HEK293 (cell line): ENCODE measurements around the gene GLO1.

Experiments
- CTCF ChIA-PET: fragments of 350-600 bp; formaldehyde crosslinking; extraction: SDS; loops from one replicate; lab custom pipeline; 2021; ENCODE audit warnings: antibody characterized with exemption; lab: Yijun Ruan, JAX
- POLR2A ChIA-PET: fragments of 300-600 bp; formaldehyde crosslinking; extraction: SDS; loops from one replicate; lab custom pipeline; 2020; ENCODE audit warnings: antibody characterized with exemption, inconsistent platforms; lab: Yijun Ruan, JAX
- H3K27ac ChIP-seq: fragments of 200-500 bp; sonication (Bioruptor generic); 2 replicates; pipeline ENCODE4 v1.5.1; 2014; ENCODE audit warnings: low read depth, low read length, control low read depth, inconsistent platforms; ENCODE audit errors: extremely low read depth
- H3K36me3 ChIP-seq, 2 experiments: fragments of 200-500 bp in 1 of 2; sonication (Bioruptor generic) in 1 of 2; 1 replicate in 1 of 2; 2 replicates in 1 of 2; pipeline ENCODE4 v1.5.1; 2014 to 2017; ENCODE audit warnings: inconsistent platforms in 2 of 2, low read length in 2 of 2; ENCODE audit not compliant: control insufficient read depth in 2 of 2, insufficient read depth in 1 of 2
- H3K4me1 ChIP-seq: fragments of 200-500 bp; sonication (Bioruptor generic); 2 replicates; pipeline ENCODE4 v1.5.1; 2014; ENCODE audit warnings: mild to moderate bottlenecking, low read length, inconsistent platforms; ENCODE audit not compliant: control insufficient read depth, insufficient read depth
- H3K4me3 ChIP-seq: 2 replicates; pipeline ENCODE4 v1.5.1; 2011; ENCODE audit warnings: low read depth, mild to moderate bottlenecking, control low read depth, low read length, moderate library complexity
- H3K9me3 ChIP-seq: fragments of 200-500 bp; sonication (Bioruptor generic); 2 replicates; pipeline ENCODE4 v1.5.1; 2014; ENCODE audit warnings: low read depth, low read length, inconsistent platforms; ENCODE audit not compliant: control insufficient read depth, insufficient read depth
- KLF8 ChIP-seq: fragments of 450-650 bp; formaldehyde crosslinking; IDR thresholded peaks from 2 replicates; pipeline ENCODE4 v1.5.1; 2016; ENCODE audit warnings: missing biosample characterization, missing genetic modification characterization
- KLF9 ChIP-seq: fragments of 450-650 bp; formaldehyde crosslinking; IDR thresholded peaks from 2 replicates; pipeline ENCODE4 v1.5.1; 2016; ENCODE audit warnings: missing biosample characterization, missing genetic modification characterization, low read depth
- SALL2 ChIP-seq: fragments of 450-650 bp; formaldehyde crosslinking; IDR thresholded peaks from 2 replicates; pipeline ENCODE4 v1.5.0; 2017; ENCODE audit warnings: missing biosample characterization, mild to moderate bottlenecking, missing genetic modification characterization, borderline replicate concordance
- YY2 ChIP-seq: fragments of 450-650 bp; formaldehyde crosslinking; IDR thresholded peaks from 2 replicates; pipeline ENCODE4 v1.5.1; 2016; ENCODE audit warnings: missing biosample characterization, missing genetic modification characterization
- ZBTB17 ChIP-seq: fragments of 450-650 bp; formaldehyde crosslinking; IDR thresholded peaks from 2 replicates; pipeline ENCODE4 v1.5.1; 2016; ENCODE audit warnings: missing biosample characterization, missing genetic modification characterization
- ZFHX2 ChIP-seq: fragments of 450-650 bp; formaldehyde crosslinking; conservative IDR thresholded peaks from 2 replicates; pipeline ENCODE4 v1.5.1; 2016; ENCODE audit warnings: missing biosample characterization, missing genetic modification characterization
- ZNF133 ChIP-seq: fragments of 450-650 bp; formaldehyde crosslinking; IDR thresholded peaks from 2 replicates; pipeline ENCODE4 v1.5.1; 2016; ENCODE audit warnings: missing biosample characterization, missing genetic modification characterization
- ZNF169 ChIP-seq: fragments of 450-650 bp; formaldehyde crosslinking; IDR thresholded peaks from 2 replicates; pipeline ENCODE4 v1.5.1; 2016; ENCODE audit warnings: missing biosample characterization, missing genetic modification characterization
- ZNF223 ChIP-seq: fragments of 450-650 bp; formaldehyde crosslinking; IDR thresholded peaks from 2 replicates; pipeline ENCODE4 v1.5.1; 2016; ENCODE audit warnings: missing biosample characterization, missing genetic modification characterization
- ZNF302 ChIP-seq: fragments of 450-650 bp; formaldehyde crosslinking; IDR thresholded peaks from 2 replicates; pipeline ENCODE4 v1.5.1; 2016; ENCODE audit warnings: missing biosample characterization, missing genetic modification characterization, low read depth
- ZNF350 ChIP-seq: fragments of 450-650 bp; formaldehyde crosslinking; IDR thresholded peaks from 2 replicates; pipeline ENCODE4 v1.5.0; 2017; ENCODE audit warnings: missing biosample characterization, mild to moderate bottlenecking, missing genetic modification characterization
- ZNF37A ChIP-seq: fragments of 450-650 bp; IDR thresholded peaks from 2 replicates; pipeline ENCODE4 v1.5.1; 2018; ENCODE audit warnings: missing biosample characterization, missing genetic modification characterization
- ZNF501 ChIP-seq: fragments of 450-650 bp; formaldehyde crosslinking; IDR thresholded peaks from 2 replicates; pipeline ENCODE4 v1.5.1; 2016; ENCODE audit warnings: missing biosample characterization, missing genetic modification characterization
- ZNF530 ChIP-seq: fragments of 450-650 bp; formaldehyde crosslinking; IDR thresholded peaks from 2 replicates; pipeline ENCODE4 v1.5.1; 2016; ENCODE audit warnings: low read depth, missing biosample characterization, missing genetic modification characterization
- ZNF555 ChIP-seq: fragments of 450-650 bp; formaldehyde crosslinking; conservative IDR thresholded peaks from 2 replicates; pipeline ENCODE4 v1.5.1; 2017; ENCODE audit warnings: missing biosample characterization, mild to moderate bottlenecking, missing genetic modification characterization, inconsistent platforms
- ZNF558 ChIP-seq: fragments of 450-650 bp; formaldehyde crosslinking; IDR thresholded peaks from 2 replicates; pipeline ENCODE4 v1.5.1; 2016; ENCODE audit warnings: missing biosample characterization, missing genetic modification characterization
- ZNF624 ChIP-seq: fragments of 450-650 bp; formaldehyde crosslinking; IDR thresholded peaks from 2 replicates; pipeline ENCODE4 v1.5.1; 2017; ENCODE audit warnings: missing biosample characterization, missing genetic modification characterization
- ZNF626 ChIP-seq: fragments of 450-650 bp; sonication (Bioruptor Pico); formaldehyde crosslinking; IDR thresholded peaks from 2 replicates; pipeline ENCODE4 v1.5.1; 2018; ENCODE audit warnings: missing biosample characterization, missing genetic modification characterization, inconsistent platforms
- ZNF777 ChIP-seq: fragments of 450-650 bp; formaldehyde crosslinking; IDR thresholded peaks from 2 replicates; pipeline ENCODE4 v1.5.1; 2017; ENCODE audit warnings: missing biosample characterization, missing genetic modification characterization, borderline replicate concordance
- ZNF791 ChIP-seq: fragments of 450-650 bp; formaldehyde crosslinking; IDR thresholded peaks from 2 replicates; pipeline ENCODE4 v1.5.1; 2016; ENCODE audit warnings: missing biosample characterization, missing genetic modification characterization
- ZNF843 ChIP-seq: fragments of 450-650 bp; formaldehyde crosslinking; IDR thresholded peaks from 2 replicates; pipeline ENCODE4 v1.5.1; 2016; ENCODE audit warnings: missing biosample characterization, missing genetic modification characterization
- ZSCAN23 ChIP-seq: fragments of 450-650 bp; formaldehyde crosslinking; IDR thresholded peaks from 2 replicates; pipeline ENCODE4 v1.5.1; 2016; ENCODE audit warnings: missing biosample characterization, missing genetic modification characterization
- TF ChIP-seq, protein P1 (sequence below): fragments of 450-650 bp; formaldehyde crosslinking; conservative IDR thresholded peaks from 2 replicates; pipeline ENCODE4 v1.5.1; 2016; ENCODE audit warnings: low read depth, missing biosample characterization, missing genetic modification characterization
- TF ChIP-seq, protein P2 (sequence below): fragments of 450-650 bp; formaldehyde crosslinking; IDR thresholded peaks from 2 replicates; pipeline ENCODE4 v1.5.1; 2016; ENCODE audit warnings: missing biosample characterization, missing genetic modification characterization
- TF ChIP-seq, protein P3 (sequence below): fragments of 450-650 bp; formaldehyde crosslinking; IDR thresholded peaks from 2 replicates; pipeline ENCODE4 v1.5.1; 2016; ENCODE audit warnings: missing biosample characterization, missing genetic modification characterization
- TF ChIP-seq, protein P4 (sequence below): fragments of 450-650 bp; formaldehyde crosslinking; IDR thresholded peaks from 2 replicates; pipeline ENCODE4 v1.5.0; 2017; ENCODE audit warnings: missing biosample characterization, missing genetic modification characterization, borderline replicate concordance

The GLO1 gene

DNA sequence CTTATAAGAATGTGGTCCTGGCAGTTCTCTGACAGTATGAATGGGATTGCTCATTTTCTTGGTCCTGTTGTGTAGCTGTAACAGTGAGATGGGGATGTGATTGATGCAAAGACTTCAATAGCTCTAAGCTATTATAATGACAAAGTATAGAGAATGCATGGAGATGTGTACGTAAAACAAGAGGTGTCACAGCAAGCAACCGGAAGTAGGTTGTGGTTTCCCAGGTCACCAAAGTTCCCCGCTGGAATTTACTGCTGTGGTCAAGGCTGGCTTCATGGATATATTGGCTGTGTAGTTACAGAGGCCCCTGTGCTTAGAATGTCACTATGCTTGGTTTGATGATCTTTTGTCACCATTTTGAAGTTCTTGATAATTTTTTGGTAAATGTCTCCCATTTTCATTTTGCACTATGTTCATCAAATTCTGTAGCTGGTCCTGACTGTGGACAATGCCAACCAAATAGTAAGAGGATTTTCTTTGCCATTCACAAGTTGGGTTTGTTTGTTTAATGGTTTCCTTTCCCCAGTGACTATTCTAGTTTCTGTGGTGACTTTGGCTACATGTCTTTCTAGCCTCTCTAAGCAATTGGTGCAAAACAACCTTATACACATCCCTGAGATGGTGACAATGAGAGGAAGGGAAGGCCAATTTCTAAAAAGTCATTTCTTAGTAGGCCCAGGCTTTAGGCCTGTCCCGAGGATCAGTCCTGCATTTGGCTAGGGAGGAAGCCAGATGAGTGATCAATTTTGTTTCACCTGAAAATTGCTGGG is 22.7 kb upstream of the GLO1 start:
- H3K4me3 ChIP-seq, result no peak overlapping the region
- CTCF ChIA-PET, result interaction anchor here (2.3 kb wide), 1 partner anchor 13 kb away, joined by 8 read pairs; no protein-coding TSS in a partner anchor
- no peak for TF ChIP-seq ZNF843
- TF ChIP-seq ZSCAN23 (tag by site-specific recombination), result no peak
- no peak for TF ChIP-seq ZFHX2 (tag by site-specific recombination)
- no peak for TF ChIP-seq ZNF223 (tag by site-specific recombination)
- TF ChIP-seq, protein P1, sequence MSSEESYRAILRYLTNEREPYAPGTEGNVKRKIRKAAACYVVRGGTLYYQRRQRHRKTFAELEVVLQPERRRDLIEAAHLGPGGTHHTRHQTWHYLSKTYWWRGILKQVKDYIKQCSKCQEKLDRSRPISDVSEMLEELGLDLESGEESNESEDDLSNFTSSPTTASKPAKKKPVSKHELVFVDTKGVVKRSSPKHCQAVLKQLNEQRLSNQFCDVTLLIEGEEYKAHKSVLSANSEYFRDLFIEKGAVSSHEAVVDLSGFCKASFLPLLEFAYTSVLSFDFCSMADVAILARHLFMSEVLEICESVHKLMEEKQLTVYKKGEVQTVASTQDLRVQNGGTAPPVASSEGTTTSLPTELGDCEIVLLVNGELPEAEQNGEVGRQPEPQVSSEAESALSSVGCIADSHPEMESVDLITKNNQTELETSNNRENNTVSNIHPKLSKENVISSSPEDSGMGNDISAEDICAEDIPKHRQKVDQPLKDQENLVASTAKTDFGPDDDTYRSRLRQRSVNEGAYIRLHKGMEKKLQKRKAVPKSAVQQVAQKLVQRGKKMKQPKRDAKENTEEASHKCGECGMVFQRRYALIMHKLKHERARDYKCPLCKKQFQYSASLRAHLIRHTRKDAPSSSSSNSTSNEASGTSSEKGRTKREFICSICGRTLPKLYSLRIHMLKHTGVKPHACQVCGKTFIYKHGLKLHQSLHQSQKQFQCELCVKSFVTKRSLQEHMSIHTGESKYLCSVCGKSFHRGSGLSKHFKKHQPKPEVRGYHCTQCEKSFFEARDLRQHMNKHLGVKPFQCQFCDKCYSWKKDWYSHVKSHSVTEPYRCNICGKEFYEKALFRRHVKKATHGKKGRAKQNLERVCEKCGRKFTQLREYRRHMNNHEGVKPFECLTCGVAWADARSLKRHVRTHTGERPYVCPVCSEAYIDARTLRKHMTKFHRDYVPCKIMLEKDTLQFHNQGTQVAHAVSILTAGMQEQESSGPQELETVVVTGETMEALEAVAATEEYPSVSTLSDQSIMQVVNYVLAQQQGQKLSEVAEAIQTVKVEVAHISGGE (tag by site-specific recombination), result no peak
- TF ChIP-seq KLF8, result no peak
- no peak for TF ChIP-seq ZNF777 (tag by site-specific recombination)
- no peak for TF ChIP-seq ZNF791 (tag by site-specific recombination)
- TF ChIP-seq ZNF555 (tag by site-specific recombination), result no peak
- TF ChIP-seq ZNF558 (tag by site-specific recombination), result no peak
- TF ChIP-seq ZNF37A (tag by site-specific recombination), result no peak
- TF ChIP-seq YY2, result no peak
- no peak for TF ChIP-seq ZNF501 (tag by site-specific recombination)
- H3K36me3 ChIP-seq, result no peaks in the 10 kb centered on the region
- no peaks in the 10 kb centered on the region for H3K9me3 ChIP-seq
- peaks cover 6% of the 10 kb centered on the region; the same call in 1 of the 2 replicates for H3K4me1 ChIP-seq
- no peak overlapping the region for H3K27ac ChIP-seq
- POLR2A ChIA-PET, result interaction anchor here (0.6 kb wide), 1 partner anchor 22 kb away, joined by 3 read pairs; the partner anchor contains the start of gene GLO1

DNA sequence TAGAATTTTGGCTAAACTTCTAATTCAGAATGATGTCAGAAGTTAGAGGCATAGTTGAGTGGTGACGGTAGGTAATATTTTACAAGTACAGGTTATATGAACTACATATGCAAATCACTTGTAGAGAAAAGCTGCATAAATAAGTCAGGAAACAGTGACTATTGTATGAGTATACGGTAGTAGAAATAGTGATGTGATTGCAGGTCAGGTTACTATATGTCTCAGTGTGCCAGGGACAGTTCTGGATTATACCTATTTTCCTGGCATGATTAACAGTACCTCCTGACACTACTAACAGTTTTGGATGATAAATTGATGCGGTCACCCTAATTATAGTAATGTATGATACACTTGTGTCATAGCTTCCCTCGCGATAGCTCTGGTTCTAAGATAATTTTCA is 21.4 kb upstream of the GLO1 start:
- no peaks in the 10 kb centered on the region for H3K9me3 ChIP-seq
- ChIA-PET POLR2A (no interaction called here), CTCF (interaction anchor here (0.5 to 2.3 kb wide), 4 partner anchors 14 to 1130 kb away, joined by 3 to 8 read pairs (median 4); no protein-coding TSS in a partner anchor)
- no peak overlapping the region for H3K4me3 ChIP-seq
- no peak overlapping the region for H3K27ac ChIP-seq
- H3K36me3 ChIP-seq, result no peaks in the 10 kb centered on the region
- peaks cover 6% of the 10 kb centered on the region; the same call in 1 of the 2 replicates for H3K4me1 ChIP-seq
- TF ChIP-seq ZNF350 (tag by site-specific recombination), result no peak
- no peak for TF ChIP-seq ZNF530
- TF ChIP-seq ZNF133 (tag by site-specific recombination), result no peak
- TF ChIP-seq KLF9 (tag by site-specific recombination), result no peak
- no peak for TF ChIP-seq ZNF558 (tag by site-specific recombination)
- TF ChIP-seq, protein P2, sequence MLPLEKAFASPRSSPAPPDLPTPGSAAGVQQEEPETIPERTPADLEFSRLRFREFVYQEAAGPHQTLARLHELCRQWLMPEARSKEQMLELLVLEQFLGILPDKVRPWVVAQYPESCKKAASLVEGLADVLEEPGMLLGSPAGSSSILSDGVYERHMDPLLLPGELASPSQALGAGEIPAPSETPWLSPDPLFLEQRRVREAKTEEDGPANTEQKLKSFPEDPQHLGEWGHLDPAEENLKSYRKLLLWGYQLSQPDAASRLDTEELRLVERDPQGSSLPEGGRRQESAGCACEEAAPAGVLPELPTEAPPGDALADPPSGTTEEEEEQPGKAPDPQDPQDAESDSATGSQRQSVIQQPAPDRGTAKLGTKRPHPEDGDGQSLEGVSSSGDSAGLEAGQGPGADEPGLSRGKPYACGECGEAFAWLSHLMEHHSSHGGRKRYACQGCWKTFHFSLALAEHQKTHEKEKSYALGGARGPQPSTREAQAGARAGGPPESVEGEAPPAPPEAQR (tag by site-specific recombination), result no peak
- TF ChIP-seq ZNF302 (tag by site-specific recombination), result no peak
- TF ChIP-seq ZNF626 (tag by site-specific recombination), result no peak
- TF ChIP-seq ZNF624, result no peak
- no peak for TF ChIP-seq ZBTB17
- TF ChIP-seq, protein P3, sequence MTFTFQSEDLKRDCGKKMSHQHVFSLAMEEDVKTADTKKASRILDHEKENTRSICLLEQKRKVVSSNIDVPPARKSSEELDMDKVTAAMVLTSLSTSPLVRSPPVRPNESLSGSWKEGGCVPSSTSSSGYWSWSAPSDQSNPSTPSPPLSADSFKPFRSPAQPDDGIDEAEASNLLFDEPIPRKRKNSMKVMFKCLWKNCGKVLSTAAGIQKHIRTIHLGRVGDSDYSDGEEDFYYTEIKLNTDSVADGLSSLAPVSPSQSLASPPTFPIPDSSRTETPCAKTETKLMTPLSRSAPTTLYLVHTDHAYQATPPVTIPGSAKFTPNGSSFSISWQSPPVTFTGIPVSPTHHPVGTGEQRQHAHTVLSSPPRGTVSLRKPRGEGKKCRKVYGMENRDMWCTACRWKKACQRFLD (tag by site-specific recombination), result no peak
- TF ChIP-seq SALL2 (tag by site-specific recombination), result no peak
- TF ChIP-seq ZNF169 (tag by site-specific recombination), result no peak
- TF ChIP-seq, protein P4, sequence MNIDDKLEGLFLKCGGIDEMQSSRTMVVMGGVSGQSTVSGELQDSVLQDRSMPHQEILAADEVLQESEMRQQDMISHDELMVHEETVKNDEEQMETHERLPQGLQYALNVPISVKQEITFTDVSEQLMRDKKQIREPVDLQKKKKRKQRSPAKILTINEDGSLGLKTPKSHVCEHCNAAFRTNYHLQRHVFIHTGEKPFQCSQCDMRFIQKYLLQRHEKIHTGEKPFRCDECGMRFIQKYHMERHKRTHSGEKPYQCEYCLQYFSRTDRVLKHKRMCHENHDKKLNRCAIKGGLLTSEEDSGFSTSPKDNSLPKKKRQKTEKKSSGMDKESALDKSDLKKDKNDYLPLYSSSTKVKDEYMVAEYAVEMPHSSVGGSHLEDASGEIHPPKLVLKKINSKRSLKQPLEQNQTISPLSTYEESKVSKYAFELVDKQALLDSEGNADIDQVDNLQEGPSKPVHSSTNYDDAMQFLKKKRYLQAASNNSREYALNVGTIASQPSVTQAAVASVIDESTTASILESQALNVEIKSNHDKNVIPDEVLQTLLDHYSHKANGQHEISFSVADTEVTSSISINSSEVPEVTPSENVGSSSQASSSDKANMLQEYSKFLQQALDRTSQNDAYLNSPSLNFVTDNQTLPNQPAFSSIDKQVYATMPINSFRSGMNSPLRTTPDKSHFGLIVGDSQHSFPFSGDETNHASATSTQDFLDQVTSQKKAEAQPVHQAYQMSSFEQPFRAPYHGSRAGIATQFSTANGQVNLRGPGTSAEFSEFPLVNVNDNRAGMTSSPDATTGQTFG, result no peak
